Lung (tissue), 12 donors: ENCODE data around the gene CACNA1S. TPM values are rescaled to one million over a fixed set of nuclear protein-coding genes. Genes with fewer than 3 reads are reported as not detected.

Source experiments
- ATAC-seq: fragments of 200-7000 bp; cut with Tn5 transposase; one replicate; pipeline ENCODE4 v1.9.1; 2020; ENCODE audit warnings: moderate number of reproducible peaks; ENCODE audit not compliant: insufficient read depth, low FRiP score
- DNase-seq, 3 donors: peaks; one replicate each; pipeline ENCODE4 v3.0.0-alpha.2; 2013 to 2017
- H3K27ac ChIP-seq, 2 donors: one replicate each; pipeline ENCODE4 v1.5.1; 2013; ENCODE audit warnings: mild to moderate bottlenecking in 2 of 2, moderate library complexity in 2 of 2, control low read depth in 1 of 2, inconsistent platforms in 1 of 2, low read depth in 1 of 2, low read length in 1 of 2
- H3K27me3 ChIP-seq, 3 donors: one replicate each; pipeline ENCODE4 v1.5.1; 2013; ENCODE audit warnings: low read length in 2 of 3; ENCODE audit not compliant: control insufficient read depth in 3 of 3, insufficient read depth in 3 of 3
- H3K36me3 ChIP-seq, 4 donors: one replicate each; pipeline ENCODE4 v1.5.1; 2013; ENCODE audit warnings: low read length in 4 of 4, mild to moderate bottlenecking in 1 of 4, moderate library complexity in 1 of 4; ENCODE audit not compliant: control insufficient read depth in 4 of 4, insufficient read depth in 4 of 4
- H3K4me1 ChIP-seq, 5 donors: one replicate each; pipeline ENCODE4 v1.5.1; 2013; ENCODE audit warnings: low read length in 5 of 5, mild to moderate bottlenecking in 2 of 5, moderate library complexity in 1 of 5; ENCODE audit not compliant: control insufficient read depth in 5 of 5, insufficient read depth in 5 of 5
- H3K4me3 ChIP-seq: one replicate; pipeline ENCODE4 v1.5.1; 2013; ENCODE audit warnings: mild to moderate bottlenecking, control low read depth, moderate library complexity
- H3K9ac ChIP-seq, 2 donors: one replicate each; pipeline ENCODE4 v1.5.1; 2013; ENCODE audit warnings: low read length in 2 of 2, control low read depth in 1 of 2; ENCODE audit not compliant: insufficient read depth in 1 of 2
- H3K9me3 ChIP-seq, 4 donors: one replicate each; pipeline ENCODE4 v1.5.1; 2013; ENCODE audit warnings: low read length in 3 of 4, mild to moderate bottlenecking in 1 of 4, moderate library complexity in 1 of 4; ENCODE audit not compliant: control insufficient read depth in 4 of 4, insufficient read depth in 3 of 4
- WGBS, 2 donors: extraction: QIAGEN DNeasy Blood & Tissue Kit; methylation state at CpG; one replicate each; pipeline ENCODE4 v1.1.7; 2013; 5-methylcytosine and 5-hydroxymethylcytosine counted together
- polyA plus RNA-seq, 2 donors: library from polyadenylated mRNA; stranded (reverse); fragments of 200-250 nt; gene quantifications; one replicate each; pipeline ENCODE4 v1.2.1, GENCODE V29; 2013
- total RNA-seq, 2 donors: library from RNA; depleted of rRNA in 1 of 2; stranded (reverse); fragments of >200 nt in 1 of 2; gene quantifications; one replicate each; pipeline ENCODE4 v1.2.1, GENCODE V29; 2014 to 2021
- TF ChIP-seq, protein P1 (sequence below): IDR thresholded peaks from 2 replicates; pipeline ENCODE4 v1.5.1; 2012; ENCODE audit warnings: mild to moderate bottlenecking; ENCODE audit errors: control extremely low read depth, extremely low read depth
- donor health status: control.
- donor health status: control.
- donor health status: Bipolar disorder and iron deficiency.
- donor health status: healthy.
- donor health status: DM: yes; HTN: yes; CAD: no.

CACNA1S gene
- total and polyA plus RNA-seq, 4 donors: 0.01 to 0.20 (median 0.02) TPM; not detected in 1

DNA sequence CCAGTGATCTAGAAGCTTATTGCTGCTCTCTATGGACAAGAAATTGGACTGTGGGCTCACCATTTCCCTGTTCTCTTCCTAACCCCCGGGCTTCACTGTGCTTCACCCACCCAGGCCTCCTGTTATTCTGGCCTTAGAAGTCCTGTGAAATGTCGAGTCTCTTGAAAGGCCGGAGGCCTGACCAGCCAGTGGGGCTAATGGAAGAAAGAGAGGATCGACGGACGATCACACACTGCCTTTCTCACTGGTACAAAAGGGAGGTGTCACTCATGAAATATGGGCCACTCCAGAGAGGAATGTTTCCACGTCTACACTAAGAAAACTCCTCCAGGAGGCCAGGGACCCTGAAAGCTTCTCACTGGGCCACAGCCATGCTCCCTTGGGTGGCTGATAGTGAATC is 36.1 kb downstream of the CACNA1S start:
- Histone ChIP-seq H3K27ac (no peak overlapping the region), H3K9me3 (no peaks in the 10 kb centered on the region), H3K4me1 (peaks cover 0 to 3% (median 0%) of the 10 kb centered on the region in 5 donors), H3K9ac (no peak overlapping the region), H3K36me3 (no peaks in the 10 kb centered on the region), H3K4me3 (no peak overlapping the region), H3K27me3 (no peaks in the 10 kb centered on the region)
- TF ChIP-seq, protein P1, sequence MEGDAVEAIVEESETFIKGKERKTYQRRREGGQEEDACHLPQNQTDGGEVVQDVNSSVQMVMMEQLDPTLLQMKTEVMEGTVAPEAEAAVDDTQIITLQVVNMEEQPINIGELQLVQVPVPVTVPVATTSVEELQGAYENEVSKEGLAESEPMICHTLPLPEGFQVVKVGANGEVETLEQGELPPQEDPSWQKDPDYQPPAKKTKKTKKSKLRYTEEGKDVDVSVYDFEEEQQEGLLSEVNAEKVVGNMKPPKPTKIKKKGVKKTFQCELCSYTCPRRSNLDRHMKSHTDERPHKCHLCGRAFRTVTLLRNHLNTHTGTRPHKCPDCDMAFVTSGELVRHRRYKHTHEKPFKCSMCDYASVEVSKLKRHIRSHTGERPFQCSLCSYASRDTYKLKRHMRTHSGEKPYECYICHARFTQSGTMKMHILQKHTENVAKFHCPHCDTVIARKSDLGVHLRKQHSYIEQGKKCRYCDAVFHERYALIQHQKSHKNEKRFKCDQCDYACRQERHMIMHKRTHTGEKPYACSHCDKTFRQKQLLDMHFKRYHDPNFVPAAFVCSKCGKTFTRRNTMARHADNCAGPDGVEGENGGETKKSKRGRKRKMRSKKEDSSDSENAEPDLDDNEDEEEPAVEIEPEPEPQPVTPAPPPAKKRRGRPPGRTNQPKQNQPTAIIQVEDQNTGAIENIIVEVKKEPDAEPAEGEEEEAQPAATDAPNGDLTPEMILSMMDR: no peak
- DNase-seq (no peak), ATAC-seq (no peak)
- WGBS, 2 donors: 78 to 86% methylated on average over 7 of the region's 7 CpGs

DNA sequence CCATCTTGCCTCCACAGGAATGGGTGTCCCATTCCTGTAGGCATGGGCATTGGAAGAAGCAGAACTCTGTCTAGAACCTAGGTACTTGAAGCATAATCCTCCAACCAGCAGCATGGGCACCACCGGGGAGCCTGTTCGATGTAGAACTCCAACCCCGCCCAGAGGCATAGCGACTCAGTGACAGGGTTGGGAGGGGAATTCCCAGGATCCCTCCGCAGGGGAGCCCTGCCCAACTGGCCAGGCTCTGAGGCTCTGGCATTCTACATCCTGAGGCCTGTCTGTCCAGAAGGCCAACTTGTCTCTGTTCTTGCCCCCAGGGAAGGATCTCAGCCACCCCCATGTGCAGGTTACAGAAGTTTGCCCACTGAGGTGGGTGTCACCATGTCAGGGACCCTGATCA is 38.2 kb downstream of the CACNA1S start:
- Histone ChIP-seq H3K4me3 (no peak overlapping the region), H3K9ac (no peak overlapping the region), H3K36me3 (no peaks in the 10 kb centered on the region), H3K27ac (no peak overlapping the region), H3K4me1 (peaks cover 0 to 6% (median 0%) of the 10 kb centered on the region in 5 donors), H3K9me3 (no peaks in the 10 kb centered on the region), H3K27me3 (no peaks in the 10 kb centered on the region)
- no peak for ATAC-seq
- TF ChIP-seq, protein P1: no peak
- WGBS, 2 donors: 86 to 94% methylated on average over 5 of the region's 5 CpGs
- DNase-seq: no peak

DNA sequence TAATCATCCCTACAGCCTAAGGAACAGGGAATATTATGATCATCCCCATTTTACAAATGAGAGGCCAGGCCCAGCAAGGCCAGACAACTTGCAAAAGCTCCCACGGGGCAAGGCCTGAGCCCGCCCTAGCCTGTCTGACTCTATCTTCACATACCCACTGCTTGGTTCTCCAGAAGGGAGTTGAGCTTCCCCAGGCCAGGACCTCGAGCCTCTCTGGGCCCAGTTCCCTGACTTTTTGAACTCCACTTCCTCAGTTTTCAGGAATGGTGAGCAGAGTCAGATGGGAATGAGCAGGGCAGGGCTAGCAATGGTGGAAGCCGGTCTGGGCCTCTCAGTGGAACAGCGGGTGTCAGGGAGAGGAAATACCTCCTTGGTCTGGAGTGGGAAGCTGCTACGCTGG is 39.3 kb downstream of the CACNA1S start:
- Histone ChIP-seq H3K36me3 (no peaks in the 10 kb centered on the region), H3K27me3 (no peaks in the 10 kb centered on the region), H3K9me3 (no peaks in the 10 kb centered on the region), H3K9ac (no peak overlapping the region), H3K27ac (no peak overlapping the region), H3K4me1 (peaks cover 0 to 6% (median 0%) of the 10 kb centered on the region in 5 donors), H3K4me3 (no peak overlapping the region)
- DNase-seq: no peak
- ATAC-seq: no peak
- WGBS, 2 donors: 83 to 85% methylated on average over 6 of the region's 6 CpGs
- TF ChIP-seq, protein P1: no peak

DNA sequence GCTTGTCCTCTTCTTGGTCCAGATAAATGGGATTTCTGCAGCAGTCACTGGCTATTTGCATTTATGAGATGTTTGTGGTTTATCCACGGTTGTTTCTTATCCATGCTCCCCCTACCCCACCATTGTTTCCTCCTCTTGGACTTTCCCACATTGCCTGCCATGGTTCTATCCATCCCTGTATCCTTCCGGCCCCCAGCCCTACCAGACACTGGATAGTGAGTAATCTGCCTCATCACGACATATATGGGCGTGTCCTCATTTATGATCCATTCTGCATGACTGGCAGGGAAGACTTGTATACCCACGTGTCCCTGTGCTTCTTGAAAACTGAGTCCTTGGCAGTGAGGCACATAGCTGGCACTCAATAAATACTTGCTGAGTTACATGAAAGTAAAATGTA is 40.1 kb downstream of the CACNA1S start:
- H3K4me1 ChIP-seq: peaks cover 0 to 6% (median 0%) of the 10 kb centered on the region in 5 donors
- no peaks in the 10 kb centered on the region for H3K27me3 ChIP-seq
- TF ChIP-seq, protein P1: no peak
- H3K9me3 ChIP-seq: no peaks in the 10 kb centered on the region
- no peak for ATAC-seq
- 71 to 75% methylated on average over 5 of the region's 5 CpGs for WGBS, 2 donors
- H3K4me3 ChIP-seq: no peak overlapping the region
- H3K9ac ChIP-seq: no peak overlapping the region
- H3K36me3 ChIP-seq: no peaks in the 10 kb centered on the region
- H3K27ac ChIP-seq: no peak overlapping the region
- no peak for DNase-seq
